NCI-H524 (cell line): ENCODE data around the gene AVP.

Experiments used
- DNase-seq, 2 experiments: peaks; one replicate each; lab custom pipeline; 2025; lab: John Stamatoyannopoulos, UW

AVP gene

GRCh38 chr20:3047486-3048419 lies 36.8 kb downstream of the AVP start:
- no peak for DNase-seq

GRCh38 chr20:3046677-3047462 lies 37.7 kb downstream of the AVP start:
- DNase-seq = peak in 1 of 2 experiments; percentile 37

- DNase-seq = peak; percentile 73 to 90
Measured at GRCh38 chr20:3045816-3046676, 38.5 kb downstream of the AVP start, which contains the start of gene MRPS26. MRPS26 (plus strand) TSS chr20:3046052; CDS start chr20:3046069, 17 bp downstream.

- peak in 1 of 2 experiments; percentile 61 for DNase-seq
Measured at GRCh38 chr20:3045042-3045815, 39.3 kb downstream of the AVP start.

GRCh38 chr20:3044336-3044965 lies 40.1 kb downstream of the AVP start:
- no peak for DNase-seq

GRCh38 chr20:3043322-3043721 lies 41.2 kb downstream of the AVP start, which contains the start of gene GNRH2:
GNRH2 (plus strand) TSS chr20:3043622; CDS start chr20:3044415, 793 bp downstream.
- no peak for DNase-seq

- no peak for DNase-seq
Measured at GRCh38 chr20:3042625-3043024, 41.9 kb downstream of the AVP start.

GRCh38 chr20:3041854-3042409 lies 42.6 kb downstream of the AVP start:
- no peak for DNase-seq

- DNase-seq = no peak
Measured at GRCh38 chr20:3040086-3040485, 44.4 kb downstream of the AVP start.

GRCh38 chr20:3039426-3039825 lies 45.1 kb downstream of the AVP start:
- no peak for DNase-seq

GRCh38 chr20:3038454-3038853 lies 46.1 kb downstream of the AVP start:
- DNase-seq = no peak

GRCh38 chr20:3037654-3038053 lies 46.9 kb downstream of the AVP start:
- no peak for DNase-seq

GRCh38 chr20:3032624-3033023 lies 51.9 kb downstream of the AVP start:
- DNase-seq = no peak
